Loucy (cell line): Measurements from ENCODE around the gene MLYCD.

Source experiments
- H2AFZ ChIP-seq: fragments of 200-600 bp; sonication (generic); 2 replicates; pipeline ENCODE4 v1.6.0; 2016; ENCODE audit warnings: antibody characterized with exemption, mild to moderate bottlenecking, low read length, moderate library complexity
- H3F3A ChIP-seq: fragments of 200-600 bp; 2 replicates; pipeline ENCODE4 v1.6.0; 2016; ENCODE audit warnings: antibody characterized with exemption, low read depth, mild to moderate bottlenecking
- H3K27me3 ChIP-seq: fragments of 200-600 bp; sonication (generic); 2 replicates; pipeline ENCODE4 v1.6.1; 2014; ENCODE audit warnings: low read length, mild to moderate bottlenecking; ENCODE audit not compliant: insufficient read depth, poor library complexity, severe bottlenecking
- H3K36me3 ChIP-seq: fragments of 200-600 bp; sonication (generic); 2 replicates; pipeline ENCODE4 v1.6.1; 2016; ENCODE audit warnings: low read length; ENCODE audit not compliant: insufficient read depth
- H3K4me1 ChIP-seq: fragments of 200-600 bp; sonication (generic); 2 replicates; pipeline ENCODE4 v1.5.1; 2014; ENCODE audit warnings: low read length, mild to moderate bottlenecking; ENCODE audit not compliant: insufficient read depth, poor library complexity, severe bottlenecking
- H3K4me2 ChIP-seq: fragments of 200-600 bp; sonication (generic); 2 replicates; pipeline ENCODE4 v1.6.0; 2014; ENCODE audit warnings: antibody characterized with exemption, low read length, low read depth, mild to moderate bottlenecking; ENCODE audit not compliant: poor library complexity, severe bottlenecking
- H3K4me3 ChIP-seq: fragments of 200-600 bp; sonication (generic); 2 replicates; pipeline ENCODE4 v1.5.1; 2014; ENCODE audit warnings: low read length, mild to moderate bottlenecking, mixed read lengths; ENCODE audit not compliant: poor library complexity, severe bottlenecking
- H3K79me2 ChIP-seq: fragments of 200-600 bp; sonication (generic); 2 replicates; pipeline ENCODE4 v1.6.1; 2014; ENCODE audit warnings: low read length; ENCODE audit not compliant: insufficient read depth
- H3K9ac ChIP-seq: fragments of 200-600 bp; sonication (generic); 2 replicates; pipeline ENCODE4 v1.6.0; 2014; ENCODE audit warnings: mild to moderate bottlenecking, low read depth, low read length, moderate library complexity; ENCODE audit not compliant: poor library complexity, severe bottlenecking
- H3K9me2 ChIP-seq: fragments of 200-600 bp; sonication (generic); replicated peaks from 2 replicates; pipeline ENCODE4 v1.6.1; 2016; ENCODE audit warnings: low read depth, low read length, mixed read lengths
- H3K9me3 ChIP-seq: fragments of 200-600 bp; sonication (generic); 2 replicates; pipeline ENCODE4 v1.6.1; 2014; ENCODE audit warnings: mild to moderate bottlenecking, antibody characterized with exemption, low read length, low read depth; ENCODE audit not compliant: insufficient read depth
- H4K20me1 ChIP-seq: fragments of 200-600 bp; sonication (generic); 2 replicates; pipeline ENCODE4 v1.6.0; 2014; ENCODE audit warnings: antibody characterized with exemption, low read length, mild to moderate bottlenecking; ENCODE audit not compliant: insufficient read depth, poor library complexity, severe bottlenecking
- CTCF ChIP-seq: fragments of 200-600 bp; sonication (generic); conservative IDR thresholded peaks from 2 replicates; pipeline ENCODE4 v1.5.1; 2014; ENCODE audit warnings: mild to moderate bottlenecking, antibody characterized with exemption, low read length
- EZH2phosphoT487 ChIP-seq: fragments of 200-600 bp; IDR thresholded peaks from 2 replicates; pipeline ENCODE4 v1.6.1; 2018; ENCODE audit warnings: antibody characterized with exemption, mild to moderate bottlenecking, moderate library complexity, borderline replicate concordance

The MLYCD gene

GRCh38 chr16:83936581-83937165 lies 37.8 kb downstream of the MLYCD start:
- no peaks in the 10 kb centered on the region for H3K9me2 ChIP-seq
- H3K79me2 ChIP-seq: no peaks in the 10 kb centered on the region
- TF ChIP-seq CTCF: no peak
- no peak for TF ChIP-seq EZH2phosphoT487
- H3K36me3 ChIP-seq: no peaks in the 10 kb centered on the region
- H3K4me2 ChIP-seq: no peak overlapping the region
- H3F3A ChIP-seq: no peaks in the 10 kb centered on the region
- no peaks in the 10 kb centered on the region for H3K9me3 ChIP-seq
- H3K4me1 ChIP-seq: no peaks in the 10 kb centered on the region
- H3K27me3 ChIP-seq: no peaks in the 10 kb centered on the region
- no peaks in the 10 kb centered on the region for H4K20me1 ChIP-seq
- no peak overlapping the region for H3K9ac ChIP-seq
- H2AFZ ChIP-seq: no peak overlapping the region
- H3K4me3 ChIP-seq: no peak overlapping the region

GRCh38 chr16:83937267-83937666 lies 38.4 kb downstream of the MLYCD start:
- no peak overlapping the region for H3K4me2 ChIP-seq
- H2AFZ ChIP-seq: no peak overlapping the region
- no peak overlapping the region for H3K4me3 ChIP-seq
- no peaks in the 10 kb centered on the region for H3K4me1 ChIP-seq
- no peak overlapping the region for H3K9ac ChIP-seq
- TF ChIP-seq CTCF (no peak), EZH2phosphoT487 (no peak)
- H3K27me3 ChIP-seq: no peaks in the 10 kb centered on the region
- H3K79me2 ChIP-seq: no peaks in the 10 kb centered on the region
- H3F3A ChIP-seq: no peaks in the 10 kb centered on the region
- no peaks in the 10 kb centered on the region for H4K20me1 ChIP-seq
- no peaks in the 10 kb centered on the region for H3K36me3 ChIP-seq
- H3K9me3 ChIP-seq: no peaks in the 10 kb centered on the region
- H3K9me2 ChIP-seq: no peaks in the 10 kb centered on the region

GRCh38 chr16:83937922-83938885 lies 39.3 kb downstream of the MLYCD start:
- no peaks in the 10 kb centered on the region for H3K79me2 ChIP-seq
- no peak overlapping the region for H2AFZ ChIP-seq
- no peaks in the 10 kb centered on the region for H3K27me3 ChIP-seq
- TF ChIP-seq CTCF (no peak), EZH2phosphoT487 (no peak)
- no peak overlapping the region for H3K4me3 ChIP-seq
- H3K9me3 ChIP-seq: no peaks in the 10 kb centered on the region
- H3K9ac ChIP-seq: no peak overlapping the region
- no peaks in the 10 kb centered on the region for H3F3A ChIP-seq
- no peaks in the 10 kb centered on the region for H3K36me3 ChIP-seq
- no peaks in the 10 kb centered on the region for H4K20me1 ChIP-seq
- H3K4me2 ChIP-seq: no peak overlapping the region
- no peaks in the 10 kb centered on the region for H3K4me1 ChIP-seq
- H3K9me2 ChIP-seq: no peaks in the 10 kb centered on the region
